HG02885 (cell line): ENCODE results near the gene PDHX.

ENCODE experiments used
- ATAC-seq: cut with Tn5 transposase; IDR thresholded peaks from one replicate; pipeline ENCODE4 v1.9.1; 2021; ENCODE audit warnings: mild to moderate bottlenecking; ENCODE audit not compliant: unreplicated experiment, poor library complexity

Gene PDHX

DNA sequence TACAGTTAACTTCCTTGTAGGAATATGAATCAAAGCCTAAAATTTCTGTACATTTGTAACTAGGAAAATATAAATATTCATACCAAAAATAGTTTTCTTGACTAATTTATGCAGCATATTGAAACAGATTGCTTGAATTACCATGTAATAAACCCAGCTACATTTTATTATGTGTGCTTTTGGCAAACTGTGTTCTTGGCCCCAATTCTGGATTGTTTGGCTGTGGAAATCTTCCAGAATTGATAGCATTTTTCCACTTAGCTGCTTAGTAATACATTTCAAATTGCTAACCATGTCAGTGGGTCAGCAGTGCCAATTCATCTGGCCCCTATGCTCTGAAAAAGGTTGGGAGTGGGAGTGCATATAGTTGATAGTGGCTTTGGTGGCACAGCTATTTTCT is 32.3 kb downstream of the PDHX start:
- no peak for ATAC-seq

DNA sequence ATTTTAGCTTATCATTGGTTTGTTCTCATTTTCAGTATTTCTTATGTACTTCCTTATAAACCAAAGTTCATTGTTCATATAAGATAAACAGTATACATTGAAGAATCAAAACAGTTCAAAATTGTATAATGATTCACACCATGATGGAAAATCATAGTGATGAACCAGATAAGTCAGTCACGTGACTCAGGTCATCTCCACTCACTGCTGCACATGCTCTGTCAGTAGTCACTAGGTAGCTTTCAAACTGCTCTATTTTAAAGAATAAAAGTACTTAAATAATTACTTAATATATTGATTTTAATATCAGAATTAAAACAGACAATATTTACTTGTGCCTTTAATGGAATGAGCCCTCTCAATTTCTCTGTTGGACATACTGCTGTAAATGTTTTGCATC is 37.5 kb downstream of the PDHX start:
- no peak for ATAC-seq

DNA sequence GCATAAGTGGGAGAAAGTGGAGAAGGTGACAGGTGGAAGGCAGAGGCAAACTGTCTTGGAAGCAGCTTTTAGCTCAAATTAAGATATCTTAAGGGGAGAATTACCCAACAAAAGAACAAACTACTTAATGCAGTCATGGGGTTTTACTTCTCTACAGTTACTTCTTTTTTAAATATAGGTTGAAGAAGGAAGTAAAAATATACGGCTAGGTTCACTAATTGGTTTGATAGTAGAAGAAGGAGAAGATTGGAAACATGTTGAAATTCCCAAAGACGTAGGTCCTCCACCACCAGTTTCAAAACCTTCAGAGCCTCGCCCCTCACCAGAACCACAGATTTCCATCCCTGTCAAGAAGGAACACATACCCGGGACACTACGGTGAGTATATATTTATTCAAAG is 40.8 kb downstream of the PDHX start:
- ATAC-seq, result no peak

DNA sequence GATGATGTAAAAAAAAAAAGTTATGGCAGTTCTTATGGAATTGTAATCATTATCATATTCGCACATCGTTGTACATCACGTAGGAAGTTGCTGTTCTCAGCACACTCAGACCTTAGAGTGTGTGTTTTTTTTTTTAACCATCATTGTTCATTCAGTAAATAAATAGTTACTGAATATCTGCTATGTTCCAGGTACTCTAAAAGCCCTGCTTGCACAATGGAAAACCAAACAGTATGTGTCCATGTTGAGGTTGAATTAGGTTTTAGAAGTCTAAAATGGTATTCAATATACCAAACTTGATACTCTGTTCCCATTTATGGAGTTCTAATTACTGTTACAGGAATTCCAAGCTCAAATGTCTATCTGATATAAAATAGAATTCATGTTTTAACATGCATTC is 41.2 kb downstream of the PDHX start:
- no peak for ATAC-seq

DNA sequence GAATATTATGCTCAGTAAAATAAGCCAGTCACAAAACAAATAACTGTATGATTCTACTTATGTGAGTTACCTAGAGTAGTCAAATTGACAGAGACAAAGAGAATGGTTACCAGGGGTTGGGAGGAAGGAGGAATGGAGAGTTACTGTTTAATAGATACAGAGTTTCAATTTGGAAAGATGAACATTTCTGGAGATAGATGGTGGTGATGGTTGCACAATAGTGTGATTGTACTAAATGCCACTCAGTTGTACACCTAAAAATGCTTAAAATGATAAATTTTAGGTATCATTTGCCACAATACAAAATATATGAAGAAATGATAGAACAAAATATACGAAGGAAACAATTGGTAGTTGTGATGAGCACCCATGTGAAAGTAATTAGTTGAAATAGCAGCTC is 43.4 kb downstream of the PDHX start:
- no peak for ATAC-seq

DNA sequence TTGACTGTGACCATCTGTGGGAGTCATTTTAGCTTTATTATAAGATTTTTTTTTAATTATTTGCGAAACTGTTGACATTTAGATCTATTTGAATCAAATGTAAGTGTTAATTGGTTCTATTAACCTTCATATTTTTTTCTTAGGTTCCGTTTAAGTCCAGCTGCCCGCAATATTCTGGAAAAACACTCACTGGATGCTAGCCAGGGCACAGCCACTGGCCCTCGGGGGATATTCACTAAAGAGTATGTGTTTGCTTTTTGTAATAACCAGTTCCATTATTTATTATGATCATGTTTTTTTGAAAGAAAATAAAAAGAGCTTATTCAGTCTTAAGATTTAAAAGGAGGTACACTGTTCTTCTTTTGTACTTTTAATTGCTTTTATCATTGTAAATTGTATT is 43.9 kb downstream of the PDHX start:
- ATAC-seq, result no peak

DNA sequence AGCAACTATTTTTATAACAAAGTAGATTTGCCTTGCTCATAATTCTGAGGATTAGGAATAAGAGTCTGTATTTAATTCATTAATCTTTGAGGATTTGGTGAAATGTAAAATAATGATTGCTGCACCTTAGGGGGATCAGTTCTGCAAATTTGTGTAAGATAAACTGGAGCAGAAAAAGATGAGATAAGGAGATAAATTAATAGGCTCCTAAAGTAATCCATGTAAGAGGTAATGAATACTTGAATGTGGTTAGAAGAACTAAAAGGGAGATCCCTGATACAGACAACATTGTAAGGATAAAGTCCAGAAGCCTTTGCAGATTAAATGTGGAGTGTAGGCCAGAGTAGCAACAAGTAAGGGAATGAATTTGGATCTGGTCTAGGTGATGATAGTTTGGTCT is 45.6 kb downstream of the PDHX start:
- ATAC-seq, result no peak

DNA sequence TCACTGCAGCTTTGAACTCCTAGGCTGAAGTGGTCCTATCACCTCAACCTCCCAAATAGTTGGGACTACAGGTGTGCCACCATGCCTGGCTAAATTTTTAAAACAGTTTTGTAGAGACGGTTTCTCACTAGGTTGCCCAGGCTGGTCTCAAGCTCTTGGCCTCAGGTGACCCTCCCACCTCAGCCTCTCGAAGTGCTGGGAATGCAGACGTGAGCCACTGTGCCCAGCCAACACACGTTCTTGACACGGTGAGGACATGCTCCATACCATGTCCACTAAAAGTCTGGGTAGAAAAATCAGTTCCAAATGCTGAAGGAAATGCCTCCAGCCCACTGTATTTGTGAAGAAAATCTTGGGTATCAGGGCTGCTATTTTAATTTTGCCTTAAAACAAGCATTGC is 46.9 kb downstream of the PDHX start:
- no peak for ATAC-seq

DNA sequence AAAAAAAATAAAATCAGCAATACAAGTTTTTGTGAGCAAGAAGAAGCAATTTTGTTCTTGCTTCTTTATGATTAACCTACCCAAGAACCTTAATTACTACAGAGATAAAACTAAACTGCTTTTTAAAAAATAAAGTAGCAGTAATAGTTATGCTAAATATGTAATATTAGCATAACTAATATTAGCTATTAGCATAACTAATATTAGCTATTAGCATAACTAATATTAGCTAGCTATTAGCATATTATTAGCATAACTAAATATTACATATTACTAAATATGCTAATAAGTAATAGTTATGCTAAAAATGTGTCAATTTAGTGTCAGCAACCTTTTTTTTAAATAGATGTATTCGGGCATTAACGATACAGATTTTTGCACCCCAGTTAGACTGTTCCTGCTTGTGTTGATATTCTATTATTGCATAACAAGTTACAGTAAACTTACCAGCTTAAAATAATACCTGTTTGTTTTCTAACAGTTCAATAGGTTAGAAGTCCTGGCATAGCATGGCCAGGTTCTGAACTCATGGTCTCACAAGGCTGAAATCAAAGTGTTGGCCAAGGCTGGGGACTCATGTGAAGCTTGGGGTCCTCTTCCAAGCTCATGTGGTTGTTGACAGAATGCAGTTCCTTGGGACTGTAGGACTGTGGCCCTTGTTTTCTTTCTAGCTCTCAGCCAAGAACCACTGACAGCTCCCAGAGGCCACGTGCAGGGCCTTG is 48.4 kb downstream of the PDHX start:
- no peak for ATAC-seq

DNA sequence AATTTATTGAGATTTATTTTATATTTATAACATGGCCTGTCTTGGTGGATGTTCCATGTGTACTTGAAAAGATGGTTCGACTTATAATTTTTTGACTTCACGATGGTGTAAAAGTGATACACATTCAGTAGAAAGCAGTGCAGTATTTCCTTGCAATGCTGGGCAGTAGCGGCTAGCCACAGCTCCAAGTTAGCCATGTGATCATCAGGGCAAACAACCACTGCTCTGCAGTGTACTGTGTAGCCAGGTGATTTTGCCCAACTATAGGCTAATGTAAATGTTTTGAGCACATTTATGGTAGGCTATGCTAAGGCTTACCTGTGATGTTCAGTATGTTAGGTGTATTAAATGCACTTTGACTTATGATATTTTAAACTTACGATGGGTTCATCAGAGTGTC is 52.4 kb downstream of the PDHX start:
- no peak for ATAC-seq

DNA sequence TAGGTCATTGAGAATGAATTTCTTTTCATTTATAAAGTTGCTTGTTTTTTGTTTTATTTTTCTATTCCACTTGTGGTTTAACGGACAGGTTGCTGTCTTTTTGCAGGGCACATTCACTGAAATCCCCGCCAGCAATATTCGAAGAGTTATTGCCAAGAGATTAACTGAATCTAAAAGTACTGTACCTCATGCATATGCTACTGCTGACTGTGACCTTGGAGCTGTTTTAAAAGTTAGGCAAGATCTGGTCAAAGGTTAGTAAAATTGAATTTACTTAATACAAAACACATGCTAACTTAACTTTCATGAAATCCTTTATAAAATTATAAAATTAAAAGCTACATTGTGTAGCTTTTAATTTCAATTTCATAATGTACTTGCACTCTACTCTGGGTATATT is 53.6 kb downstream of the PDHX start:
- no peak for ATAC-seq

DNA sequence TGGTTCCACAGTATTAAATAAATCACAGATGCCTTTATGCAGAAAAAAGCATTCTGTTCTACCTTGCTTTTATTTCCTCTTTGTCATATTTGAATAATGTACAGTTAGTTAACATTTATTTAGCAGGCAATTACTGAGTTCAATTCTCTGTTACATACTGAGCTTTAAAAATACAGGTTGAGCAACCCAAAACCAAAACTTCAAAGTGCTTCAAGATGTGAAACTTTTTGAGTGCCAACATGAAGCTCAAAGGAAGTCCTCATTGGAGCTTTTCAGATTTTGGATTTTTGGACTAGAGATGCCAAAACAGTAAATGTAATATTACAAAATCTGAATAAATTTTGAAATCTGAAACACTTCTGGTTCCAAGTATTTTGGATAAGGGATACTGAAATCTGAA is 54.1 kb downstream of the PDHX start:
- no peak for ATAC-seq

DNA sequence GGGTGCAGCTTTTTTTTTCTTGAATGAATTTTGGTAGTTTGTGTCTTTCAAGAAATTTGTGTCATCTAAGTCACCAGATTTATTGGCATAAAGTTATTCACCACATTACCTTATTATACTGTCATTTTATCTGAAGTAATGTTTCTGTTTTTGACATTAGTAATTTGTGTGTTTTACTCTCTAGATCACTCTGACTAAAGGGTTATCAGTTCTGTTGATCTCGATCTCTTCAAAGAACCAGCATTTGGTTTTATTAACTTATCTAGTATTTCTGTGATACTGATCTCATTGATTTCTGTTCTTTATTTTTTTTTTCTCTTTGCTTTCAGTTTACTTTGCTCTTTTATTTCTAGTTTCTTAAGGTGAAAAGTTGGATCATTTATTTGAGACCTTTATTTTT is 55.5 kb downstream of the PDHX start:
- ATAC-seq, result no peak

DNA sequence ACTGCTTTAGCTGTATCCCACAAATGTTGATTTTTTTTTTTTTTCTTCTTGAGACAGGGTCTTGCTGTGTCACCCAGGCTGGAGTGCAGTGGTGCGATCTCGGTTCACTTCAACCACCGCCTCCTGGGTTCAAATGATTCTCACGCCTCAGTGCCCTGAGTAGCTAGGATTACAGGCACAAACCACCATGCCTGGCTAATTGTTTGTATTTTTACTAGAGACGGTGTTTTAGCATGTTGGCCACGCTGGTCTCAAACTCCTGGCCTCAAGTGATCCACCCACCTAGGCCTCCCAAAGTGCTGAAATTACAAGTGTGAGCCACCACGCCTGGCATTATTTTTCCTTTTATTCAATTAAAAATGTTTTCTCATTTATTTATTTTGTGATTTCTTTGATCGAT is 55.9 kb downstream of the PDHX start:
- no peak for ATAC-seq

DNA sequence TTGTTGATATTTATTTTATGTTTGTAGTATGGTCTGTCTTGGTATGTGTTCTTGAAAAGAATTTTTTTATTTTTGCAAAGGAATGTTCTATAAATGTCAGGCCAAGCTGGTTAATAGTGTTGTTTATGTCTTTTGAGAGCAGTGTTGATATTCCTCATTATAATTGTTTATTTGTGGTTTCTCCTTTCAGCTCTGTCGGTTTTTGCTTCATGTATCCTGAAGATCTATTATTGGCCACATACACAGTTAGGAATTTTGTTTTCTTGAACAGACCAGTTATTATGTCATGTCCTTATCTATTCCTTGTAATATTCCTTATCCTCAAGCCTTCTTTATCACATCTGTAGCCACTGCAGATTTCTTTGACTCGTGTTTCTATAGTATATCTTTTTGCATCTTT is 56.5 kb downstream of the PDHX start:
- no peak for ATAC-seq

DNA sequence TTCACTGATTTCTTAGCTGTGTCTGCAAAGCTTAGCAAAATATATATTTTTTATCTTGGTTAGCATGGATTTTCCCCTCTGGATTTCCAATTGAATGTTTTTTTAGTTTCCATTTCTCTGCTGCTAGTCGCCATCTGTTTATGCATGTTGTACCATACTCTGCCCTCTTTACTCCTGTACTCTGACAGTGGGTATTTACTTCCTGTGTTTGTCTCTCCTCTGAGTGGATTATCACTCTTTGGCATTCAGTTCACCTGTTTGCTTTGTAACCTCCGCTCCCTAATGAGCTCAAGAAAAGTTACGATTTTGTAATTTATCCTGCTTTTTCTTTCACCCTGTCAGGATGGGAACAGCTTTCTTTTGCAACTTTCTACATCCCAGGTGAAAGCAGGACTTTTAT is 59.1 kb downstream of the PDHX start:
- no peak for ATAC-seq

DNA sequence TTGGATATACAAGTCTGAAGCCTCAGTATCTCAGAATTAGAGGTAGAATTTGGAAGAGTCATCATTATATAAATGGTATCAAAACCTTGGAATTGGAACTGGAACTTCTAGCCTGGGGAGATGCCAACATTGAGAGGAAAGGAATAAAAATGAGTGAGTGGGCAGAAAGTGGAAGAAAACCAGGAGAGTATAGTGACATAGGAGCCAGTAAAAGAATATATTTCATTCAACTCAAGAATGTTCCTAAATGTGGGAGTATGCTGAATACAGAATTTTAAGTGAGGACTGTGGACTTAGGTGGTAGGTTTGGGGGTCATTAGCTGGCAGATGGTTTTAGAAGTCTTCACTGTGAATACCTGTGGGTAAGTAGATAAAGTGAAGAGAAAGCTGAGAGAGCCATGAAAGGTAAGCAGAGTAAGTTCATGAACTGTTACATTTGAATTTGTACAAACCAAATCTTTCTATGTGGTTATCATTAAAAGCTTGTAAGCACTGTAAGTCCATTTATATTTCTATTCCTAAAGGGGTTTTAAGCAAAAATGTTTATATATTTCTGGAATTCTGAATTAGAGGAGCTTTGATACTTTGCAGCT is 60.2 kb downstream of the PDHX start:
- ATAC-seq, result no peak

DNA sequence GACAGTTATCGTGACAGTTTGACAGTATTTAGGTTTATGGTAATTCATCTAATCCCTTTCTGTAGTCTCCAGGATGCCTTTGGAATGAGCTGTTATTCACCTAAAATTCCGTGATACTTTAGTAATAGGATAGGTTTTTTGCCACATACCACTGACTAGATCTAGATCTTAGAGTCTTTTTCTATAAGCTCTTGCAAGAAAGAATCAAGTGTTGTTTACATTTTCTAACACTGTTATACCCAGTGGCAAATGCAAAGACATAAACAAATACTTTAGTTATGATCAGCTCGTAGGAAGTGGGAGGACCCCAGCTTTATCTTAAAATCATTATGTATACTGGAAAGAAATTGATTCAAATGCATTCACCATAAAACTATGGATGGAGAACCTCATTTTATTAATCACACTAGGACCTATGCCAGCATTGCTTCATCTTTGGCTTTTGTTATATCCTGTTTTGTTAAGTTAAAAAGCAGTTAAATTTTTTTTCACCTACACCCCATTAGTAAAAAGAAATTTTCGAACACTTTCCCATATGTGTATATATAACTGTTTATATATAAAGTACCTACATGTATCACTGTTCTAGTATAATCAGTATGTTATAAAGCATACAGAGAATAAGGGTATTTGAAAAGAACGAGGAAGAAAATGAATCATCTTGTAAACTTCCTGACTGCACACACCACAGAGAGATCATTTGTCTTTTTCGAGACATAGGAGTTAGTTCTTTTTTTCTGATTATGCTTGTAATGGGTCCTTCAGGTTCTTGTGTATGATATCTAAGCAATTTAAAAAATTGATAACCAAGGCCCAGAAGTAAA is 60.9 kb downstream of the PDHX start:
- ATAC-seq, result no peak

DNA sequence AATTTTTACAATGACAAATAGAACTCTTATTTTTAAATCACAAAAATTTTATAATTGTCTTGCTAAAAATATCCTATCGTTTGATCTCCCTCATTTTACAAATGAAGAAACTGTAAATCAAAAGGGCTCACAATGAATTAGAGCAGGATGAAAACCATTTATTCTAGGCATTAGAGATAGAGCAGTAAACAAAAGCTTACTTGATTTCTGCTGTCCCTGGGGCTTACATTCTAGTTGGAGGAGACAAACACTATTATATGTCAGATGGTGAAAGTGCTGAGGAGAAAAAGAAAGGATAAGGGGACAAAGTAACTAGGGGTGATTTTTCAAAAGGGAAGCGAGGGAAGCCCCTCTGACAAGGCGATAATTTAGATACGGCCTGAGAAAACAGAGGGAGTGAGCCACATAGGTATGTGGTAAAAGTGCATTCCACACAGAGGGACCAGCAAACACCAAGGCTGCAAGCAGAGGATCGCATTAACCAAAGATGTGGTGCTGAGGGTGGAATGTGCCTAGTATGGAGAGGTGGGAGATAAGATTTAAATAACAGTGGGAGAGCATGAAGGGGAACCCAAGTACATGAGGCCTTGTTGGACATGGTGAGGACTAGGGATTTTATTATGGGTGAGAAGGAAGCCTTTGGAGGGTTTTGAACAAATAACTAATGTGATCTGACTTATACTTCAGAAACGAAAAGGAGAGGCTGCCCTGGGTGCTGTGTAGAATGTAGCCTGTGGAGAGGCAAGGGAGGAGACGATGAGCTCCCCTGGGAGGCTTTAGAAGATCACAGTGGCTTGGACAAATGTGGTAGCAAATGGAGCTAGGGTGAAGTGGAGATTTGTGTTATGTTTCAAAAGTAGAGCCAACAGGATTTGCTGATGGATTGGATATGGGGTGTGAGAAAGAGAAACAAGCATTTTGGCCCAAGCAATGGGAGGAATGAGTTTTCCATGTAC is 62.1 kb downstream of the PDHX start:
- no peak for ATAC-seq

DNA sequence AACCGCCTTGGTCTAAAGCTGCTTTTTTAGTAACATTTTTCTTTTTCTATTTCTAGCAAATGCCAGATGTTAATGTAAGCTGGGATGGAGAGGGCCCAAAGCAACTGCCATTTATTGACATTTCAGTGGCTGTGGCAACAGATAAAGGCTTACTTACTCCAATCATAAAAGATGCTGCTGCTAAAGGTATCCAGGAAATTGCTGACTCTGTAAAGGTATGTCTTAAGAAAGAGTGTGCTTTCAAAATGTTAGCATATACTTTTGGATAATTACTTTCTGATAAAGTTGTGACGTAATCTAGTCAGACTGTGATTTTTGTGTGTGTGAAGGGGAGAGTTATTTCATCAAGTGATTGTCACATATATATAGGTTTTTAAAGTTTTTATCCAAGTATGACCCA is 68.1 kb downstream of the PDHX start:
- no peak for ATAC-seq
